ENCODE results near the gene OPHN1. TPM values are rescaled to one million over a fixed set of nuclear protein-coding genes. Genes with fewer than 3 reads are reported as not detected.
A peak's percentile ranks its signal among the peaks of the same experiment; 100 is the strongest.

Gene OPHN1
- total RNA-seq, 4 donors from 2014 or later, result 4.9 to 20.1 (median 8.1) TPM

- intact Hi-C loops (cut with DNase I; ENCODE audit: low total_unique reads), result no loop called here
- WGBS, 2 donors, result 48 to 67% methylated on average over 1 of the region's 1 CpG
- no peak for DNase-seq (ENCODE audit: low spot score in 2 of 2)
Observed at GRCh38 chrX:68121371-68121770, 311.9 kb downstream of the OPHN1 start.

GRCh38 chrX:68115371-68115770 is 317.9 kb downstream of the OPHN1 start:
- intact Hi-C loops (cut with DNase I; ENCODE audit: low total_unique reads), result no loop called here
- no peak for DNase-seq (ENCODE audit: low spot score in 2 of 2)

More at GRCh38 chrX:68121371-68121770, 311.9 kb downstream of the OPHN1 start:
- TF ChIP-seq POLR2A (IDR thresholded peaks at IDR 0.05), result no peak
- no peak for TF ChIP-seq CTCF (IDR thresholded peaks at IDR 0.05)
- H3K4me3 ChIP-seq (ENCODE audit: low read depth, poor library complexity, severe bottlenecking), result no peak overlapping the region

GRCh38 chrX:68114573-68115129 is 318.6 kb downstream of the OPHN1 start:
- WGBS, 2 donors, result 59 to 67% methylated on average over 4 of the region's 4 CpGs
- no peak for TF ChIP-seq POLR2A (IDR thresholded peaks at IDR 0.05)
- TF ChIP-seq CTCF (IDR thresholded peaks at IDR 0.05), result no peak

More at GRCh38 chrX:68115371-68115770, 317.9 kb downstream of the OPHN1 start:
- TF ChIP-seq POLR2A (IDR thresholded peaks at IDR 0.05), result no peak
- no peak for TF ChIP-seq CTCF (IDR thresholded peaks at IDR 0.05)
- no peak overlapping the region for H3K4me3 ChIP-seq (ENCODE audit: low read depth, poor library complexity, severe bottlenecking)

GRCh38 chrX:68113837-68114572 is 319.3 kb downstream of the OPHN1 start:
- H3K4me3 ChIP-seq (ENCODE audit: low read depth, poor library complexity, severe bottlenecking), result no peak overlapping the region
- WGBS, 2 donors, result 72 to 80% methylated on average over 5 of the region's 5 CpGs
- intact Hi-C loops (cut with DNase I; ENCODE audit: low total_unique reads), result no loop called here
- no peak for DNase-seq (ENCODE audit: low spot score in 2 of 2)
- no peak for TF ChIP-seq POLR2A (IDR thresholded peaks at IDR 0.05)
- TF ChIP-seq CTCF (IDR thresholded peaks at IDR 0.05), result no peak

More at GRCh38 chrX:68114573-68115129, 318.6 kb downstream of the OPHN1 start:
- DNase-seq (ENCODE audit: low spot score in 2 of 2), result peak in 1 of 2 donors; percentile 18
- intact Hi-C loops (cut with DNase I; ENCODE audit: low total_unique reads), result no loop called here
- H3K4me3 ChIP-seq (ENCODE audit: low read depth, poor library complexity, severe bottlenecking), result no peak overlapping the region

GRCh38 chrX:68112321-68112720 is 321.0 kb downstream of the OPHN1 start:
- DNase-seq (ENCODE audit: low spot score in 2 of 2), result no peak
- intact Hi-C loops (cut with DNase I; ENCODE audit: low total_unique reads), result no loop called here
- TF ChIP-seq CTCF (IDR thresholded peaks at IDR 0.05) (no peak), POLR2A (IDR thresholded peaks at IDR 0.05) (no peak)
- 49 to 92% methylated on average over 3 of the region's 3 CpGs for WGBS, 2 donors
- H3K4me3 ChIP-seq (ENCODE audit: low read depth, poor library complexity, severe bottlenecking), result no peak overlapping the region

Measured in lower leg skin (tissue), 4 donors.